ENCODE results near the gene ZFR2.

ZFR2 gene

DNA sequence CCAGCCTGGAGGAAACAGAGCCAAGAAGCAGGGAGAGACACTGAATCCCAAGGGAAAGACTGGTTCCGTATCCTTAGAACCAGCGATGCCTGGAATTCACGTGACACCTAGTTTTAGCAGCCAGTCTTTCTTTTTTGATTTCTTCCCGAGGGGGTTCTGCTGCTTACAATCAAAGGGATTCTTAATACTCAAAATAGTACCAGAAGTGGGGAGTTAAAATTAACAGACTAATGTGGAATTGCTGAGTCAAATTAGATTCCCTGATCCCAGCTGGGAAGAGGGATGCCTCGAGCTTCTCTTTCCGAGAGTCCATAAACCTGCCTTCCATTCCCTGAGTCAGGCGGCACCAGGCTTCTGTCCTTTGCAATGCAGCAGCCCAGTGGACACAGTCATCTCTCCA lies 77.9 kb downstream of the ZFR2 start:
- DNase-seq: no peak

DNA sequence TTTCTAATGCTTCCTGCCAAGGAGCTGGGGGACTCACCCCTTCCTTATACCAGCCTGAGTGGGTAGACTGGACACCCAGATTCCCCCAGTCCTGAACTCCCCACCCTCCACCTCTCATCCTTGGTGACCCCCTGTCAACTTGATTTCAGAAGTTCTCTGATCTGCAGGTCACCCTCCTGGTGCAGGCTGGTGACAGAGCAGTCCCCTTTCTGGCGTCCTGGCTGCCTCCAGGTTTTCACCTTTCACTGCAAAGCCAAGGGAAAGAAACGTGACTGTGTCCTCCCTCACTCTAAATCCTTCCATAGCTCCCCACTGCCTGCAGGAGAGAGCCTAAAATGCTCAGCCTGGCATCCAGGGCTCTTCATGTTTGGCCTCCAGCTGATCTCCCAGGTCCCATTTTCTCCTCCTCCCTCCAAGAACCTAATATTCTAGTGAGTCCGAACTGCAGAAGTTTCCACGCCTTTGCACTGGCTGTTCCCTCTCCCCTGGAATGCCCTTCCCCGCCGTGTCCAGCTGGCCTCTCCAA lies 78.6 kb downstream of the ZFR2 start:
- DNase-seq: no peak

- no peak for DNase-seq
Measured at GRCh38 chr19:3788996-3789778, 79.7 kb downstream of the ZFR2 start.

DNA sequence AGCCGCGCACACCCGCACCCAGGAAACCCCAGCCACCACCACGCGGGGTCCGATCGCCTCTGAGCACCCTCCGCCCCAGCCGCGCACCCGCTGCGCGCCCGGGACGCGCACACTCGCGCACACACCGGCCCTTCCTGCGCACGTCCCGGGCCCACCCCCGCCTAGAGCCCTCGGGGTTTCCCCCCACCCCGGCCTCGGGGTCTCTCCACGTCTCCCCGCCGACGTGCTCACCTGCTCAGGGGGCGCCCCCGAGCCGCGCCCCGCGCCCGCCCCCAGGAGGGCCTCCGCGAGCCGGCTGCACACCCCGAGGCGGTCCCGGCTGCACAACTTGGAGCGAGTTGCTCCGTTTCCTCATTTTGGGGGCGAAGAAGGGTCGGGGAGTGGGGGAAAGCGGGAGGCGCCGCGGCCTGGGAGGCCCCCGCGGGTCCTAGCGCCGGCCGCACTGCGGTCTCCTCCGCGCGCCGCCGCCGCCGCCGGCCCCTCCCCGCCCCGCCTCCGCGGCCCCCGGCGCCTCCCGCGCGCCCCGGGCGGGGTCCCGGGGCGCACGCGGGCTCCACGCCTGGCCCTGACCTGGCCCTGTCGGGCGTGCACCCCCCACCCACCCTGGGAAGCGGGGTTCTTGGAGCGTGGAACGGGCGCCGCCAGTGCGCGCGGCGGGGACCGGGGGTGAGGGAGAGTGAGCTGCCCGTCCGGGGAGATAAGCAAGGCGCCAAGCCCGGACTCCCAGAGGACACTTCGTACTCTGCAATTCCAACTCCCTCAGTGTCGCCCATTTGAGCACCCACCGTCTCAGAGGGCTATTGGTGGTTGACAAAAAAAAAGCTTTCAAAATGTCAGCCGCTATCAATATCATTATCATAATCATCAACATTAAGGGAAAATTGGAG lies 82.7 kb downstream of the ZFR2 start, which contains the start of gene MATK:
MATK (minus strand) TSS at position 444 of the 887 bp plus-strand sequence. CDS start 1,246 bp downstream, outside the sequence.
- no peak for DNase-seq

- peak in 5 of 51 donors; percentile 7 to 21 (median 15) for DNase-seq
Measured at GRCh38 chr19:3785451-3785937, 83.3 kb downstream of the ZFR2 start.

DNA sequence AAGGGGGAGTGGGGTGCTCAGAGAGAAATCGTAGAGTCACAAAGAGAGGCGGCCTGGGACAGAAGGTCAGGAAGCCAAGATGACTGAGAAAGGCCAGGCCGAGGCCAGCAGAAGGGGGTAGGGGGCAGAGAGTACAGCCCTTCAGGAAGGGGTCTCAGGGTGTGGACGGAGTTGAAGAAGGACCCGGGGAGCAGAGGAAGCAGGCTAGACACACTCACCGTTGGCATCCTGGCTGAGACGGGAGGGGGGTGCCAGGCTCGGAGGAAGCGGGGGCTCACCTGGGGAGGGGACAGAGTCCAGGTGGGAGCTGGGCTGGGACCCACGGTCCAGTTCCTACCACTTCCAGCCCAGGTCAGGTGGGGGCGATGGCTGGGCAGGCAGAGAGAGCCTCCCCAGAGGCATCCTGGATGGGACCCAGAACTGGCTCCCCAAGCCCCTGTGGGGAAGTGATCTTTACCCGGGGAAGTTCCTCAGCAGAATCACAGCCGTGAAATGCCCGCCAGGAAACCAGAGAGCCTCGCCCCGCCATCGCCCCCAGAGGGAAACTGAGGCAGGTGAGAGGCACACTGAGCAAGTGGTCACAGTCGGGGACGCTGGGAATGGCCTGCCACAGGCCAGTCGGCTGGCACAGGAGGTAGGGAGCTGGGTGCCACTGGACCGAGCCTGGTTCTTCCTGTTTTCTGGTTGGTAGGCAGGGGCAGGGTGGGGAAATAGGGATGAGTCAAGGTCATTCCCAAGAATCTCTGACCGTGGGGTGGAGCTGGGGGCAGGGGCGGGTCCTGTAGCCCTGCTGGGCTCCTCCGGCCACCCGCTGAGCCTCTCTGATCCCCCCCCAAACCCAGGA lies 84.0 kb downstream of the ZFR2 start:
- peak in 1 of 51 donors; percentile 11 for DNase-seq

GRCh38 chr19:3783660-3784584 lies 84.9 kb downstream of the ZFR2 start:
- DNase-seq: no peak

DNA sequence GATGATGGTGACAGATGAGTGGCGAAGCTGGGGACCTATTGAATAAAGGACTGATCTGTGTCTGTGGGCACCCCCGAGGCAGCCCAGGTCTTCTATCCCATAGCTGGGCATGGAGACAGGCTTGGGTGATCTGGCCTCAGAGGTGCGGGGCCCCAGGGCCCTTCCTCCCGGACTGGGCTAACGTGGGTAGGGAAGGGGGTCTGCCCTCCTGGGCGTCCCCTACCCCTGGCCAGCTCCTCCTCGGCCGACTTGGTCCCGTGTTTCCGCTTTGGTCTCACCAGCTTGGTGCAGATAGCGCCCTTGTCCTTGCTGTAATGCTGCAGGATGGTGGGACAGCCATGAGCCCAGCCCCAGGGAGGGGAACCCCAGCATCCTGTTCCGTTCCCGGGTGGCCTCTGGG lies 85.9 kb downstream of the ZFR2 start:
- no peak for DNase-seq

DNA sequence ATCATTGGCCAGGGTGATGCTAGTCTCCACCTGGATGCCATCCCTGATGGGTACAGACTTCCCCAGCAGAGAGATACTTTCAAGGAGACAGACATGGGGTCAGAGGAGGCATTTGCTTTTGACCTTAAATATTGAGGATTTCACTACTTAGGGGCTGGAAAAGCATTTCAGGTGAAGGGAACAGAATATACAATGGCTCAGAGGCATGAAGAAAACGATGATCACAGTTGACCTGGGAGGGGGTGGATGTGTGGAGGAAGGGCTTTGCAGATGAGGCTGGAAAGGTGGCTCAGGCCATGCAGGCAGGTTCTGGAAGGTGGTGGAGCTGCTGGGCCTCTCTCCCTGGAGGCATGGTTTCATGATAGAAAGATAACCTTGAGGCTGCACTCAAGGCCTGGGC lies 86.5 kb downstream of the ZFR2 start:
- no peak for DNase-seq

DNA sequence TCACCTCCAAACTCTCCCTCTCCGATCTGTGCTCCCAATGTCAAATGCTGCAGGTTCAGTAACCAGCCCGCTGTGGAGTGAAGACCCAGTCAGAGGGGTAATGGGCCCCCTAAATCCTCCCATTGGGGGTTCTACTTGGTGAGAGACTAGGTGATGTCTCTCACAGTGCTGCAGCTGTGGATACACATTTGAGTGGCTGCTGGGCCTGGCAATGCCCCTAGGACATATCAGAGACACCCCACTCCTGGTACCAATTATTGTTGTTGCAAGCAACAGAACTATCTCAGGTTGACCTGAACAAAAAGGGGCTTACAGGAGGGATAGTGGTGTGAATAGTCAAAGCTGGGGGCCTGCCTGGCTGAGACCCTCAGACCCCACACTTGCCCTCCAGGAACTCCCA lies 87.2 kb downstream of the ZFR2 start:
- DNase-seq: no peak

DNA sequence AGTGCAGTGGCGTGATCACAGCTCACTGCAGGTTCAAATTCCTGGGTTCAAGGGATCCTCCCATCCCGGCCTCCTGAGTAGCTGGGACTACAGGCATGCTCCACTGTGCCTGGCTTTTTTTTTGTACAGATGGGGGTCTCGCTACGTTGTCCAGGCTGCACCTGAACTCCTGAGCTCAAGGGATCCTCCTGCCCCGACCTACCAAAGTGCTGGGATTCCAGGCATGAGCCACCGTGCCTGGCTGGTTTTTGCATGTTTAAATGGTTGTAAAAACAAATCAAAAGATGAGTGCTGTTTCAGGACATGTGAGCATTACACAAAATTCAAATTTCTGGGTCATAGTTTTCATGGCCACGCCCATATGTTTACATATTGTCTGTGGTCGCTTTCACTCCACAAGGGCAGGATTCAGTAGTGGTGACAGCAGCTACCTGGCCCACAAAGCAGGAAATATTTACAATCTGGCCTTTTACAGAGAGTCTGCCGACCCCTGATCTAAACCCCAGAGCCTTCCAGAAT lies 88.0 kb downstream of the ZFR2 start:
- no peak for DNase-seq

GRCh38 chr19:3778899-3779723 lies 89.7 kb downstream of the ZFR2 start:
- no peak for DNase-seq

- DNase-seq: no peak
Measured at GRCh38 chr19:3778104-3778867, 90.6 kb downstream of the ZFR2 start.

DNA sequence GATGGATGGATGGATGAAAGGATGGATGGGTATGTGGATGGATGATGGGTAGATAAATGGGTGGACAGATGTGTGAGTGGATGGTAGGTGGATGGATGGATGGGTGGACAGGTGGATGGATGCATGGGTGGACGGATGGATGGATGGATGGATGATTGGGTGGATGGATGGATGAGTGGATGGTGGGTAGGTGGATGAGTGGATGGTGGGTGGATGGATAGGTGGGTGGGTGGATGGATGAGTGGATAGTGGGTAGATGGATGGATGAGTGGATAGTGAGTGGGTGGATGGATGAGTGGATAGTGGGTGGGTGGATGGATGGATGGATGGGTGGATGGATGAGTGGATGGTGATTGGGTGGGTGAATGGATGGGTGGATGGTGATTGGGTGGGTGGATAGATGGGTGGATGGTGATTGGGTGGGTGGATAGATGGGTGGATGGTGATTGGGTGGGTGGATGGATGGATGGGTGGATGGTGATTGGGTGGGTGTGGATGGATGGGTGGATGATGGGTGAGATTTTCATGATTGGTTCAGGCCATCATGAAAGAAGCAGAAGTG lies 92.3 kb downstream of the ZFR2 start:
- DNase-seq: no peak

GRCh38 chr19:3775831-3776230 lies 93.0 kb downstream of the ZFR2 start:
- DNase-seq: no peak

GRCh38 chr19:3775374-3775711 lies 93.5 kb downstream of the ZFR2 start:
- DNase-seq: no peak

DNA sequence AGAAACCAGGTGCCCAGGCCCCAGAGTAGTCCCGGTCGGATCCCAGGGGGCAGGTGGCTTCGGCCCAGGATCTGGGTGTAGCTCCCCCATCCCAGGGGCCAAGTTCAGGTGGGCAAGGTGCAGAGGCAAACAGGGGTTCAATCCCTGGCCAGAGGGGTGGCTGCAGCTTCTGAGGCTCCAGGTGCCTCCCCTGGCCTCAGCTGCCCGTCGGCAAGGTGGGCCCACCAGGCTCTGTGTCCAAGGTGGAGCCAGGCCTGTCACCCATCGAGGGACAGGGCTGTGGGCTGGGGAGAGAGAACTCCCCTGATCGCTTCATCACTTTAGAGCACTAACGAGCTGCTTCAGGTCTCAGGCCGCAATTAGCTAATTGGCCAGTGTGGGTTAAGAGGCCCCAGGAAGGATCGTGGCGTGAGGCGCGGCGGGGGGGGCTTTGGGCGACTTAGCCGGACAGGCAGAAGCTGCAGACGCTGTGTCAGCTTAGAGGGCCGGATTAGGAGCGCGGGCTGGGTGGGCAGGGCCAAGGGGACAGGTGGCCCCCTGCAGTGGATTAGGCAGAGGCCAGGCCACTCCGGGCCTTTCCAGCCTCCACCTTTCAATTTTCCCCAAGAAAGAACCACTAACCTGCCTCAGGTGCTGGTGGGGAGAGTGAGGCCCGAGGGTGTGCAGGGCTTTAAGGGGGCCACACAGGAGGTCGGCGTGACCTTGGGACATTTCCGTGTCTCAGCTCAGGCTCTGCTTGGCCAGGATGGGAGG lies 94.0 kb downstream of the ZFR2 start:
- no peak for DNase-seq
